GM23338 (cell line): ENCODE data around the gene TSPAN7. TPM values are rescaled to one million over a fixed set of nuclear protein-coding genes. Genes with fewer than 3 reads are reported as not detected.

Experiments used
- ATAC-seq: fragments of 200-7000 bp; cut with Tn5 transposase; 3 replicates; pipeline ENCODE4 v1.9.1; 2020
- DNase-seq: peaks from one replicate; pipeline ENCODE4 v3.0.0-alpha.2; 2015; ENCODE audit warnings: low spot score
- H2AFZ ChIP-seq: fragments of 200-600 bp; sonication (generic); 2 replicates; pipeline ENCODE4 v1.8.0; 2016; ENCODE audit warnings: antibody characterized with exemption, mild to moderate bottlenecking, moderate library complexity
- H3F3A ChIP-seq: fragments of 200-600 bp; sonication (generic); replicated peaks from 2 replicates; pipeline ENCODE4 v1.8.0; 2017; ENCODE audit warnings: antibody characterized with exemption, mixed run types, low read depth
- H3K27ac ChIP-seq: fragments of 200-600 bp; sonication (generic); 2 replicates; pipeline ENCODE4 v1.6.1; 2016; ENCODE audit warnings: low read depth
- H3K27me3 ChIP-seq: fragments of 200-600 bp; sonication (generic); 2 replicates; pipeline ENCODE4 v1.8.0; 2016; ENCODE audit warnings: mild to moderate bottlenecking, mixed run types, moderate library complexity; ENCODE audit not compliant: insufficient read depth
- H3K36me3 ChIP-seq: fragments of 200-600 bp; sonication (generic); 2 replicates; pipeline ENCODE4 v1.8.0; 2016; ENCODE audit warnings: mild to moderate bottlenecking; ENCODE audit not compliant: insufficient read depth
- H3K4me1 ChIP-seq: fragments of 200-600 bp; sonication (generic); 2 replicates; pipeline ENCODE4 v1.8.0; 2016; ENCODE audit warnings: mild to moderate bottlenecking, moderate library complexity; ENCODE audit not compliant: insufficient read depth
- H3K4me2 ChIP-seq: fragments of 200-600 bp; sonication (generic); 2 replicates; pipeline ENCODE4 v1.7.1; 2017; ENCODE audit warnings: mixed run types
- H3K4me3 ChIP-seq: fragments of 200-600 bp; sonication (generic); 2 replicates; pipeline ENCODE4 v1.6.1; 2016; ENCODE audit warnings: mixed run types
- H3K79me2 ChIP-seq: fragments of 200-600 bp; sonication (generic); replicated peaks from 2 replicates; pipeline ENCODE4 v1.8.0; 2017; ENCODE audit warnings: mild to moderate bottlenecking; ENCODE audit not compliant: insufficient read depth
- H3K9me2 ChIP-seq: fragments of 200-600 bp; sonication (generic); 2 replicates; pipeline ENCODE4 v1.8.0; 2017; ENCODE audit not compliant: insufficient read depth
- H4K20me1 ChIP-seq: fragments of 200-600 bp; sonication (generic); replicated peaks from 2 replicates; pipeline ENCODE4 v1.8.0; 2017; ENCODE audit warnings: mild to moderate bottlenecking; ENCODE audit not compliant: insufficient read depth
- H3K27ac Mint-ChIP-seq: 2 replicates; pipeline ENCODE4 v1.8.0; 2020; ENCODE audit warnings: inconsistent platforms, mild to moderate bottlenecking, moderate library complexity, mixed read lengths
- H3K27me3 Mint-ChIP-seq: 3 replicates; pipeline ENCODE4 v1.8.0; 2022; ENCODE audit warnings: low read depth, mild to moderate bottlenecking, moderate library complexity, mixed read lengths, inconsistent platforms; ENCODE audit not compliant: insufficient read depth, poor library complexity
- H3K36me3 Mint-ChIP-seq: 3 replicates; pipeline ENCODE4 v1.8.0; 2021; ENCODE audit warnings: low read depth, mild to moderate bottlenecking, inconsistent platforms, moderate library complexity, mixed read lengths
- H3K4me1 Mint-ChIP-seq: 3 replicates; pipeline ENCODE4 v1.8.0; 2020; ENCODE audit warnings: mild to moderate bottlenecking, inconsistent platforms, mixed read lengths
- H3K4me3 Mint-ChIP-seq: 3 replicates; pipeline ENCODE4 v1.8.0; 2021; ENCODE audit warnings: moderate library complexity, mild to moderate bottlenecking, inconsistent platforms, mixed read lengths
- H3K9me3 Mint-ChIP-seq: 3 replicates; pipeline ENCODE4 v1.8.0; 2020; ENCODE audit warnings: moderate library complexity, mild to moderate bottlenecking, inconsistent platforms, mixed read lengths
- CREB1 ChIP-seq: fragments of 250-450 bp; sonication (Bioruptor Pico); IDR thresholded peaks from 2 replicates; pipeline ENCODE4 v1.5.0; 2020; ENCODE audit warnings: low read depth, mild to moderate bottlenecking, moderate library complexity
- CTCF ChIP-seq, 2 experiments: fragments of 200-600 bp in 1 of 2; sonication (generic) in 1 of 2; conservative IDR thresholded peaks; 2 replicates each; pipeline versions ENCODE4 v1.5.1 to v1.6.1; 2016 to 2017; ENCODE audit warnings: antibody characterized with exemption in 2 of 2, low read depth in 2 of 2, mild to moderate bottlenecking in 2 of 2, moderate library complexity in 1 of 2
- ETS1 ChIP-seq: IDR thresholded peaks from 2 replicates; pipeline ENCODE4 v1.6.1; 2016; ENCODE audit warnings: antibody characterized with exemption
- EZH2phosphoT487 ChIP-seq: fragments of 200-600 bp; sonication (generic); IDR thresholded peaks from one replicate; pipeline ENCODE4 v1.8.1; 2018; ENCODE audit warnings: antibody characterized with exemption; ENCODE audit not compliant: unreplicated experiment
- JUNB ChIP-seq: IDR thresholded peaks from one replicate; pipeline ENCODE4 v1.6.1; 2016; ENCODE audit warnings: antibody characterized with exemption; ENCODE audit not compliant: unreplicated experiment
- NANOG ChIP-seq: IDR thresholded peaks from 2 replicates; pipeline ENCODE4 v1.6.1; 2016; ENCODE audit warnings: antibody characterized with exemption, borderline replicate concordance
- POLR2AphosphoS5 ChIP-seq: IDR thresholded peaks from 2 replicates; pipeline ENCODE4 v1.6.1; 2016; ENCODE audit warnings: antibody characterized with exemption, low read depth
- ZNF462 ChIP-seq: fragments of 250-450 bp; sonication (Bioruptor Pico); IDR thresholded peaks from 2 replicates; pipeline ENCODE4 v1.5.0; 2020; ENCODE audit warnings: mild to moderate bottlenecking, moderate library complexity
- polyA plus RNA-seq: library from polyadenylated mRNA; unstranded; fragments of >200 nt; fragmentation: Nextera tagmentation; extraction: Ambion mirVana; gene quantifications from 2 replicates; pipeline ENCODE4 v1.2.1, GENCODE V29; 2016
- total RNA-seq: library from RNA; depleted of rRNA; stranded (reverse); fragments of >200 nt; shearing (Covaris generic); gene quantifications from 2 replicates; pipeline ENCODE4 v1.2.3, GENCODE V29; 2014

TSPAN7 gene
- total and polyA plus RNA-seq, 2 experiments from 2014 or later, result 7.2 to 11.5 TPM

GRCh38 chrX:38583181-38583580, 21.8 kb downstream of the TSPAN7 start:
- H3K9me2 ChIP-seq, result no peaks in the 10 kb centered on the region
- H3K27me3 Mint-ChIP-seq, result no peaks in the 10 kb centered on the region
- no peaks in the 10 kb centered on the region for H3K4me1 Mint-ChIP-seq
- no peaks in the 10 kb centered on the region for H3K4me1 ChIP-seq
- no peak overlapping the region for H3K27ac ChIP-seq
- no peaks in the 10 kb centered on the region for H3F3A ChIP-seq
- H3K9me3 Mint-ChIP-seq, result no peaks in the 10 kb centered on the region
- H3K4me2 ChIP-seq, result no peak overlapping the region
- ATAC-seq, result no peak
- H2AFZ ChIP-seq, result no peak overlapping the region
- H3K4me3 ChIP-seq, result no peak overlapping the region
- H4K20me1 ChIP-seq, result no peaks in the 10 kb centered on the region
- H3K27ac Mint-ChIP-seq, result no peak overlapping the region
- no peaks in the 10 kb centered on the region for H3K36me3 Mint-ChIP-seq
- no peak overlapping the region for H3K4me3 Mint-ChIP-seq
- TF ChIP-seq ZNF462 (CRISPR knock-in tag) (no peak), EZH2phosphoT487 (no peak), JUNB (no peak)
- DNase-seq, result no peak
- H3K79me2 ChIP-seq, result no peaks in the 10 kb centered on the region
- no peaks in the 10 kb centered on the region for H3K27me3 ChIP-seq
- H3K36me3 ChIP-seq, result no peaks in the 10 kb centered on the region

- ATAC-seq, result no peak
- H3F3A ChIP-seq, result no peaks in the 10 kb centered on the region
- no peaks in the 10 kb centered on the region for H3K36me3 ChIP-seq
- no peaks in the 10 kb centered on the region for H3K4me1 ChIP-seq
- Mint-ChIP-seq H3K36me3 (peaks cover 2% of the 10 kb centered on the region; the same call in 2 of the 3 replicates), H3K9me3 (no peaks in the 10 kb centered on the region), H3K27ac (no peak overlapping the region), H3K4me1 (no peaks in the 10 kb centered on the region), H3K27me3 (no peaks in the 10 kb centered on the region), H3K4me3 (no peak overlapping the region)
- H3K4me2 ChIP-seq, result no peak overlapping the region
- no peaks in the 10 kb centered on the region for H3K79me2 ChIP-seq
- no peaks in the 10 kb centered on the region for H4K20me1 ChIP-seq
- H3K9me2 ChIP-seq, result no peaks in the 10 kb centered on the region
- no peaks in the 10 kb centered on the region for H3K27me3 ChIP-seq
- no peak overlapping the region for H3K4me3 ChIP-seq
- no peak for DNase-seq
- no peak overlapping the region for H3K27ac ChIP-seq
- H2AFZ ChIP-seq, result no peak overlapping the region
- TF ChIP-seq NANOG (no peak), POLR2AphosphoS5 (no peak), ETS1 (no peak), CREB1 (CRISPR knock-in tag) (no peak), CTCF (conservative IDR thresholded peaks at IDR 0.05; ENCODE audit: low read depth in 2 of 2) (no peak)
Observed at GRCh38 chrX:38594434-38594833, 33.1 kb downstream of the TSPAN7 start.
